ENCODE measurements around the gene KCNIP4. TPM values are rescaled to one million over a fixed set of nuclear protein-coding genes. Genes with fewer than 3 reads are reported as not detected.

Gene KCNIP4
- total RNA-seq, 1 experiment from 2014 or later = 0.91 TPM

GRCh38 chr4:20889901-20890300, 1058.7 kb downstream of the KCNIP4 start:
- DNase-seq (ENCODE audit: unreplicated experiment) = no peak
- ChIA-PET POLR2A (no interaction called here), CTCF (no interaction called here)
- BruUV-seq (replicated peaks) = no TSS peak
- H3K9me3 Mint-ChIP-seq (ENCODE audit: unreplicated experiment) = peaks cover 11% of the 10 kb centered on the region
- no peak overlapping the region for H3K27ac Mint-ChIP-seq (ENCODE audit: low read depth, unreplicated experiment)
- no peaks in the 10 kb centered on the region for H3K36me3 Mint-ChIP-seq (ENCODE audit: insufficient read depth, unreplicated experiment)
- TF ChIP-seq, protein P1, sequence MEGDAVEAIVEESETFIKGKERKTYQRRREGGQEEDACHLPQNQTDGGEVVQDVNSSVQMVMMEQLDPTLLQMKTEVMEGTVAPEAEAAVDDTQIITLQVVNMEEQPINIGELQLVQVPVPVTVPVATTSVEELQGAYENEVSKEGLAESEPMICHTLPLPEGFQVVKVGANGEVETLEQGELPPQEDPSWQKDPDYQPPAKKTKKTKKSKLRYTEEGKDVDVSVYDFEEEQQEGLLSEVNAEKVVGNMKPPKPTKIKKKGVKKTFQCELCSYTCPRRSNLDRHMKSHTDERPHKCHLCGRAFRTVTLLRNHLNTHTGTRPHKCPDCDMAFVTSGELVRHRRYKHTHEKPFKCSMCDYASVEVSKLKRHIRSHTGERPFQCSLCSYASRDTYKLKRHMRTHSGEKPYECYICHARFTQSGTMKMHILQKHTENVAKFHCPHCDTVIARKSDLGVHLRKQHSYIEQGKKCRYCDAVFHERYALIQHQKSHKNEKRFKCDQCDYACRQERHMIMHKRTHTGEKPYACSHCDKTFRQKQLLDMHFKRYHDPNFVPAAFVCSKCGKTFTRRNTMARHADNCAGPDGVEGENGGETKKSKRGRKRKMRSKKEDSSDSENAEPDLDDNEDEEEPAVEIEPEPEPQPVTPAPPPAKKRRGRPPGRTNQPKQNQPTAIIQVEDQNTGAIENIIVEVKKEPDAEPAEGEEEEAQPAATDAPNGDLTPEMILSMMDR (IDR thresholded peaks at IDR 0.05; ENCODE audit: unreplicated experiment) = no peak
- intact Hi-C loops (cut with micrococcal nuclease) = no loop called here
- no peaks in the 10 kb centered on the region for H3K27me3 Mint-ChIP-seq (ENCODE audit: insufficient read depth, unreplicated experiment)
- no peak overlapping the region for H3K4me3 Mint-ChIP-seq (ENCODE audit: unreplicated experiment)
- H3K4me1 Mint-ChIP-seq (ENCODE audit: insufficient read depth, unreplicated experiment) = no peaks in the 10 kb centered on the region

- H3K36me3 Mint-ChIP-seq (ENCODE audit: insufficient read depth, unreplicated experiment) = no peaks in the 10 kb centered on the region
- no TSS peak for BruUV-seq (replicated peaks)
- TF ChIP-seq, protein P1 (IDR thresholded peaks at IDR 0.05; ENCODE audit: unreplicated experiment) = no peak
- intact Hi-C loops (cut with micrococcal nuclease) = no loop called here
- no peaks in the 10 kb centered on the region for H3K27me3 Mint-ChIP-seq (ENCODE audit: insufficient read depth, unreplicated experiment)
- no peak overlapping the region for H3K4me3 Mint-ChIP-seq (ENCODE audit: unreplicated experiment)
- CTCF ChIA-PET = no interaction called here
- POLR2A ChIA-PET = interaction anchor here (0.5 kb wide), 1 partner anchor 145 kb away, joined by 4 read pairs; no protein-coding TSS in a partner anchor
- DNase-seq (ENCODE audit: unreplicated experiment) = no peak
- H3K4me1 Mint-ChIP-seq (ENCODE audit: insufficient read depth, unreplicated experiment) = no peaks in the 10 kb centered on the region
- peaks cover 11% of the 10 kb centered on the region for H3K9me3 Mint-ChIP-seq (ENCODE audit: unreplicated experiment)
- H3K27ac Mint-ChIP-seq (ENCODE audit: low read depth, unreplicated experiment) = no peak overlapping the region
These were observed 1064.9 kb downstream of the KCNIP4 start for GRCh38 chr4:20883677-20884076.

DNA sequence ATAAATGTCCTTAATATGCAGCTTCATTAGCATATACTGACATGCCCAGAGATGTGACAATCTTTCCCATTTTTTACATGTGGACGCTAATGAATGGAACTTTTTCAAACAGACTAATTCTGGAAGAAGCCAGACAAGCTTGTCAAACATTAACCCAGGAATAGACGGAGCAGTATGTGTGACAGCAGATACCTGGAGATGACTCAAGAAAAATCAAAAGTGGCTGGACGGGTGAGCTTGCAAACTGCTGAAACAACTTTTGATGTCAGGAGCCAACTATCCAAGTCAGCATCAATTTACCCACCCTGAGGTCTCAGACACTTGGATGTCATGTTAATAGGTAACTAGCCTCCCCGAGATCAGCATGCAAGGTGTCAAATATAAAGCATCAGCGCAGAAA, 1065.3 kb downstream of the KCNIP4 start:
- no peak for DNase-seq (ENCODE audit: unreplicated experiment)
- H3K4me1 Mint-ChIP-seq (ENCODE audit: insufficient read depth, unreplicated experiment) = no peaks in the 10 kb centered on the region
- ChIA-PET POLR2A (interaction anchor here (0.5 kb wide), 1 partner anchor 145 kb away, joined by 4 read pairs; no protein-coding TSS in a partner anchor), CTCF (no interaction called here)
- H3K4me3 Mint-ChIP-seq (ENCODE audit: unreplicated experiment) = no peak overlapping the region
- no peak overlapping the region for H3K27ac Mint-ChIP-seq (ENCODE audit: low read depth, unreplicated experiment)
- no peaks in the 10 kb centered on the region for H3K36me3 Mint-ChIP-seq (ENCODE audit: insufficient read depth, unreplicated experiment)
- TF ChIP-seq, protein P1 (IDR thresholded peaks at IDR 0.05; ENCODE audit: unreplicated experiment) = no peak
- intact Hi-C loops (cut with micrococcal nuclease) = no loop called here
- peaks cover 11% of the 10 kb centered on the region for H3K9me3 Mint-ChIP-seq (ENCODE audit: unreplicated experiment)
- no TSS peak for BruUV-seq (replicated peaks)
- H3K27me3 Mint-ChIP-seq (ENCODE audit: insufficient read depth, unreplicated experiment) = no peaks in the 10 kb centered on the region

- no peak overlapping the region for H3K4me3 Mint-ChIP-seq (ENCODE audit: unreplicated experiment)
- TF ChIP-seq, protein P1 (IDR thresholded peaks at IDR 0.05; ENCODE audit: unreplicated experiment) = no peak
- peaks cover 11% of the 10 kb centered on the region for H3K9me3 Mint-ChIP-seq (ENCODE audit: unreplicated experiment)
- ChIA-PET CTCF (interaction anchor here (0.9 kb wide), 1 partner anchor 250 kb away, joined by 3 read pairs; no protein-coding TSS in a partner anchor), POLR2A (no interaction called here)
- no peaks in the 10 kb centered on the region for H3K27me3 Mint-ChIP-seq (ENCODE audit: insufficient read depth, unreplicated experiment)
- intact Hi-C loops (cut with micrococcal nuclease) = no loop called here
- no TSS peak for BruUV-seq (replicated peaks)
- H3K4me1 Mint-ChIP-seq (ENCODE audit: insufficient read depth, unreplicated experiment) = no peaks in the 10 kb centered on the region
- H3K27ac Mint-ChIP-seq (ENCODE audit: low read depth, unreplicated experiment) = no peak overlapping the region
- no peak for DNase-seq (ENCODE audit: unreplicated experiment)
- H3K36me3 Mint-ChIP-seq (ENCODE audit: insufficient read depth, unreplicated experiment) = no peaks in the 10 kb centered on the region
These were observed 1066.1 kb downstream of the KCNIP4 start for GRCh38 chr4:20882500-20882899.
